Mesendoderm (in vitro differentiated cells): ENCODE results near the gene C1orf94.

ENCODE experiments used
- DNase-seq: peaks from one replicate; pipeline ENCODE4 v3.0.0; 2013
- H2AK5ac ChIP-seq: 2 replicates; pipeline ENCODE4 v1.6.1; 2013; ENCODE audit warnings: low read length, inconsistent platforms
- H2BK120ac ChIP-seq: 2 replicates; pipeline ENCODE4 v1.6.1; 2013; ENCODE audit warnings: low read depth, mild to moderate bottlenecking, low read length, moderate library complexity, mixed read lengths
- H2BK15ac ChIP-seq: replicated peaks from 2 replicates; pipeline ENCODE4 v1.6.1; 2013; ENCODE audit warnings: low read depth, mild to moderate bottlenecking, moderate library complexity
- H2BK5ac ChIP-seq: 2 replicates; pipeline ENCODE4 v1.6.1; 2013; ENCODE audit warnings: low read length, inconsistent platforms
- H3K18ac ChIP-seq: 2 replicates; pipeline ENCODE4 v1.6.1; 2013; ENCODE audit warnings: mild to moderate bottlenecking, low read length, mixed read lengths
- H3K23ac ChIP-seq: one replicate; pipeline ENCODE4 v1.6.1; 2013; ENCODE audit warnings: low read length
- H3K27ac ChIP-seq: 2 replicates; pipeline ENCODE4 v1.5.1; 2013; ENCODE audit warnings: low read depth, mild to moderate bottlenecking, inconsistent platforms, low read length, moderate library complexity
- H3K27me3 ChIP-seq: 2 replicates; pipeline ENCODE4 v1.6.1; 2013; ENCODE audit warnings: low read length, control low read depth, mild to moderate bottlenecking, inconsistent platforms; ENCODE audit not compliant: insufficient read depth, poor library complexity
- H3K36me3 ChIP-seq: 2 replicates; pipeline ENCODE4 v1.6.1; 2013; ENCODE audit warnings: low read length, inconsistent platforms; ENCODE audit not compliant: control insufficient read depth, insufficient read depth
- H3K4ac ChIP-seq: one replicate; pipeline ENCODE4 v1.6.1; 2013; ENCODE audit warnings: low read depth, mild to moderate bottlenecking, low read length, moderate library complexity
- H3K4me1 ChIP-seq: 2 replicates; pipeline ENCODE4 v1.6.1; 2013; ENCODE audit warnings: low read depth, low read length, inconsistent platforms; ENCODE audit not compliant: control insufficient read depth
- H3K4me2 ChIP-seq: 2 replicates; pipeline ENCODE4 v1.6.1; 2013; ENCODE audit warnings: low read length
- H3K4me3 ChIP-seq: 2 replicates; pipeline ENCODE4 v1.5.1; 2013; ENCODE audit warnings: mild to moderate bottlenecking, low read length
- H3K56ac ChIP-seq: one replicate; pipeline ENCODE4 v1.6.1; 2013; ENCODE audit warnings: low read length
- H3K79me1 ChIP-seq: 2 replicates; pipeline ENCODE4 v1.6.1; 2013; ENCODE audit warnings: low read length, inconsistent platforms
- H3K79me2 ChIP-seq: 2 replicates; pipeline ENCODE4 v1.6.1; 2013; ENCODE audit warnings: mild to moderate bottlenecking, low read length; ENCODE audit not compliant: control insufficient read depth, insufficient read depth
- H3K9ac ChIP-seq: 2 replicates; pipeline ENCODE4 v1.6.1; 2013; ENCODE audit warnings: low read length, inconsistent platforms
- H4K5ac ChIP-seq: one replicate; pipeline ENCODE4 v1.6.1; 2013; ENCODE audit warnings: low read length
- H4K8ac ChIP-seq: one replicate; pipeline ENCODE4 v1.6.1; 2013; ENCODE audit warnings: low read depth, mild to moderate bottlenecking, control low read depth, low read length, moderate library complexity
- WGBS: extraction: QIAGEN DNeasy Blood & Tissue Kit; methylation state at CpG from one replicate; pipeline ENCODE4 v1.1.7; 2013; ENCODE audit warnings: low lambda C conversion rate, missing lambda C conversion rate; ENCODE audit not compliant: insufficient coverage; ENCODE audit errors: extremely low coverage; 5-methylcytosine and 5-hydroxymethylcytosine counted together

C1orf94 gene

DNA sequence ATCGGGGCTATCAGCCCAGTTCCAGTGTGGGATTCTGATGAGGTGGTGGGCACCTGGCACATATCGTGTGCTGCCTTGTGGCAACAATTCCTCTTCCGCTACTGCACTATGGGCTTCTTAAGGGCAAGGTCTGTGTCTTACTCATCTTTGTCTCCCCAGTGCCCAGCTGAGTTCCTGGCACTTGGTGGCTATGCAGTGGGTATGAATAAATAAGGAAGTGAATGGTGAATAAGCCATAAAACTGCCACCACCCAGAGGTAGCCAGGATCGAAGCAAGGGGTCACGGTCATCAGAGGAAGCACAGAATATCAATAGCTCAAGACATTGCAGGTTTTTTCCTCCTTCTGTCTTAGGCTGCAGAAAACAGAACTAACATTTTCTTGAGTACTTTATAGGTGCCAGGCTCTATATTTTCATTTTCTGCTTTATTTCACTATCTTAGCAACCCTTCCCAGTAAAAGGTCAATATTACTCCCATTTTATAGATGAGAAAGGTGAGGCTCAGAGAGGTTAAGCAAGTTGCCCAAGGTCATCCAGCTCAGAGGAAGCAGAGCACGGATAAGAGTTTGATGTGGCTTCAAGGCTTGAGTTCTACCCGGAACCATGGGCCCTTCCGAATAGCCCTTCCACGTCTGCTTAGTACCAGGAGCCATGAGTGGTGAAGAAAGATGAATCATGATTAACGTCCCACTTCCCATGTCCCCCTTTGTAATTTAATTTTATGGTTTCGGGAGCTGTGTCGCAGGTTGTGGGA, 10.2 kb downstream of the C1orf94 start:
- no peaks in the 10 kb centered on the region for H3K79me1 ChIP-seq
- no peaks in the 10 kb centered on the region for H3K36me3 ChIP-seq
- H2AK5ac ChIP-seq: no peak overlapping the region
- no peak overlapping the region for H2BK5ac ChIP-seq
- H3K56ac ChIP-seq: no peak overlapping the region
- no peak for DNase-seq
- WGBS: no CpG with 5 or more reads among the region's 12 CpGs
- no peak overlapping the region for H4K8ac ChIP-seq
- H3K27me3 ChIP-seq: no peaks in the 10 kb centered on the region
- no peak overlapping the region for H2BK15ac ChIP-seq
- H4K5ac ChIP-seq: no peak overlapping the region
- H3K4me3 ChIP-seq: no peak overlapping the region
- H3K18ac ChIP-seq: no peak overlapping the region
- no peak overlapping the region for H2BK120ac ChIP-seq
- no peaks in the 10 kb centered on the region for H3K79me2 ChIP-seq
- no peak overlapping the region for H3K23ac ChIP-seq
- no peak overlapping the region for H3K4ac ChIP-seq
- no peak overlapping the region for H3K27ac ChIP-seq
- H3K4me2 ChIP-seq: no peak overlapping the region
- no peak overlapping the region for H3K9ac ChIP-seq
- peaks cover 4% of the 10 kb centered on the region for H3K4me1 ChIP-seq

GRCh38 chr1:34188418-34188817, 11.7 kb downstream of the C1orf94 start:
- Histone ChIP-seq H3K36me3 (no peaks in the 10 kb centered on the region), H3K4me2 (no peak overlapping the region), H3K56ac (no peak overlapping the region), H2BK15ac (no peak overlapping the region), H3K27me3 (no peaks in the 10 kb centered on the region), H4K5ac (no peak overlapping the region), H3K18ac (no peak overlapping the region), H3K27ac (no peak overlapping the region), H3K4ac (no peak overlapping the region), H4K8ac (no peak overlapping the region), H3K23ac (no peak overlapping the region), H2BK120ac (no peak overlapping the region), H3K4me1 (peaks cover 6% of the 10 kb centered on the region), H3K4me3 (no peak overlapping the region), H3K79me1 (no peaks in the 10 kb centered on the region), H2AK5ac (no peak overlapping the region), H2BK5ac (no peak overlapping the region), H3K79me2 (no peaks in the 10 kb centered on the region), H3K9ac (no peak overlapping the region)
- peak; percentile 77 for DNase-seq
- WGBS: no CpG with 5 or more reads among the region's 8 CpGs

DNA sequence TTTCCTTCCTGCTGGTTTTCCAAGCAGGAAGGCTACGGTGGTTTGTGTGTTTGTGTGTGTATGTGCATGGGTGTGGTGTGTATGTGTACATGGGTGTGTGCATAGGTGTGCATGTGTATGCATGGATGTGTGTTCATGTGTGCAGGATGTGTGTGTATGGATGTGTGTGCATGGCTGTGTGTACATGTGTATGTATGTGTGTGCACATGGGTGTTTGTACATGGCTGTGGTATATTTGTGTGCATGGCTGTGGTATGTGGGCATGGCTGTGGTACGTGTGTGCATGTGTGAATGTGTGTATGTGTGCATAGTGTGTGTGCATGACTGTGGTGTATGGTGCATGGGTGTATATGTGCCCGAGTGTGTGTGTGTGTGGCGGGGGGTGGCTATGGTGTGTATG, 12.3 kb downstream of the C1orf94 start:
- Histone ChIP-seq H3K9ac (no peak overlapping the region), H2BK5ac (no peak overlapping the region), H3K36me3 (no peaks in the 10 kb centered on the region), H3K4me3 (no peak overlapping the region), H3K27me3 (no peaks in the 10 kb centered on the region), H2BK120ac (no peak overlapping the region), H3K79me1 (no peaks in the 10 kb centered on the region), H4K8ac (no peak overlapping the region), H4K5ac (no peak overlapping the region), H3K23ac (peak overlapping the region; percentile 30), H3K56ac (no peak overlapping the region), H3K27ac (no peak overlapping the region), H3K18ac (no peak overlapping the region), H3K4me2 (no peak overlapping the region), H2BK15ac (no peak overlapping the region), H2AK5ac (peak overlapping the region; percentile 27), H3K4ac (no peak overlapping the region), H3K79me2 (no peaks in the 10 kb centered on the region), H3K4me1 (peaks cover 6% of the 10 kb centered on the region)
- WGBS: no CpG with 5 or more reads among the region's 4 CpGs
- no peak for DNase-seq

GRCh38 chr1:34190692-34191091, 14.0 kb downstream of the C1orf94 start:
- no peak overlapping the region for H3K4me3 ChIP-seq
- H3K23ac ChIP-seq: no peak overlapping the region
- H3K18ac ChIP-seq: no peak overlapping the region
- no peaks in the 10 kb centered on the region for H3K79me2 ChIP-seq
- peaks cover 6% of the 10 kb centered on the region for H3K4me1 ChIP-seq
- H2BK120ac ChIP-seq: no peak overlapping the region
- H2BK5ac ChIP-seq: no peak overlapping the region
- H3K9ac ChIP-seq: no peak overlapping the region
- H3K56ac ChIP-seq: no peak overlapping the region
- H3K4ac ChIP-seq: no peak overlapping the region
- no peak for DNase-seq
- H3K4me2 ChIP-seq: no peak overlapping the region
- WGBS: no CpG with 5 or more reads among the region's 2 CpGs
- H3K79me1 ChIP-seq: no peaks in the 10 kb centered on the region
- no peak overlapping the region for H4K8ac ChIP-seq
- H2BK15ac ChIP-seq: no peak overlapping the region
- no peak overlapping the region for H2AK5ac ChIP-seq
- H3K27ac ChIP-seq: no peak overlapping the region
- H3K36me3 ChIP-seq: no peaks in the 10 kb centered on the region
- H3K27me3 ChIP-seq: no peaks in the 10 kb centered on the region
- H4K5ac ChIP-seq: no peak overlapping the region

DNA sequence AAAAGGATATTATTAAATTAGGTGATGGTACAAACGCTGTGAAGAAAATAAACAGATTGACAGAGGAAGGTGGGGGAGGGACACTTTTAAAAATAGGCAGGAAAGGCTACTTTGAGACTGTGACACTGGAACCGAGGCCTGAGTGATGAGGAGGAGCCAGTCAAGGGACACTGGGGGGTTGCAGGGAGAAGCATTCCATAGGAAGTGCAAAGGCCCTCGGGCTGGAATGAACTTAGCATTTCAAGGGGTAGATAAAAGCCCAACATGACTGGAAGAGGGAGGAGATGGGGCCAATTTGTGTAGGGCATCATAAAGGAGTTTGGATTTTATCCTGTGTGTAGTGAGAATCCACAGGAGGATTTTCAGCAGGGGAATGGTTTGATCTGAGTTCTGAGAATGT, 15.9 kb downstream of the C1orf94 start:
- Histone ChIP-seq H4K8ac (no peak overlapping the region), H4K5ac (no peak overlapping the region)

DNA sequence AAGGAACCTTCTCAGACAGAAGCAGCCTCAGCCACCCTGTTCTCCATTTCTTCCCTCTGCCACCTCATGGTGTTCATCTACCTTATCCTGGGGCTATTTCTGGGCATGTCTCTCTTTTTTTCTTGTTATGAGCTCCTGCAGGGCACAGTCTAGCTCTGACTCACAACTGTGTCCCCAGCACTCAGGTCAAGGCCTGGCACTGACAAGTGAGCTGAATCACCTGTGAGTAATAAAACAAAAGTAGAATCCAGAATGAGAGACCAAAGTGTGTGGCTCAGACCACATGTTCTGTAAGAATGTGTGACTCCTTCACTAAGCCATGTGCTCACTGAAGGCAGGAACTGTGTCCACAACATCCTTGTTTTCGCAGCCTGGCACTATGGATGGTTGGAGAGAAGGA, 23.2 kb downstream of the C1orf94 start:
- Histone ChIP-seq H3K79me2 (no peaks in the 10 kb centered on the region), H3K18ac (no peak overlapping the region), H2BK5ac (no peak overlapping the region), H3K27ac (no peak overlapping the region), H3K4me1 (no peaks in the 10 kb centered on the region), H3K27me3 (no peaks in the 10 kb centered on the region), H3K36me3 (no peaks in the 10 kb centered on the region), H2BK120ac (no peak overlapping the region), H3K4me3 (no peak overlapping the region), H3K4me2 (no peak overlapping the region), H3K56ac (no peak overlapping the region), H2AK5ac (no peak overlapping the region), H3K79me1 (no peaks in the 10 kb centered on the region), H3K4ac (no peak overlapping the region), H2BK15ac (no peak overlapping the region), H4K8ac (no peak overlapping the region), H3K9ac (no peak overlapping the region), H4K5ac (no peak overlapping the region), H3K23ac (no peak overlapping the region)
- DNase-seq: no peak
- WGBS: no CpG with 5 or more reads among the region's 1 CpG

More for the DNA sequence above, 15.9 kb downstream of the C1orf94 start:
- H3K18ac ChIP-seq: no peak overlapping the region
- H3K9ac ChIP-seq: no peak overlapping the region
- H2BK15ac ChIP-seq: no peak overlapping the region
- no peaks in the 10 kb centered on the region for H3K79me2 ChIP-seq
- DNase-seq: peak; percentile 68
- H2BK5ac ChIP-seq: no peak overlapping the region
- H3K27ac ChIP-seq: no peak overlapping the region
- no peak overlapping the region for H3K4ac ChIP-seq
- no peak overlapping the region for H3K56ac ChIP-seq
- H3K23ac ChIP-seq: no peak overlapping the region
- H3K4me3 ChIP-seq: no peak overlapping the region
- no peaks in the 10 kb centered on the region for H3K79me1 ChIP-seq
- WGBS: no CpG with 5 or more reads among the region's 3 CpGs
- H3K27me3 ChIP-seq: no peaks in the 10 kb centered on the region
- no peak overlapping the region for H3K4me2 ChIP-seq
- H2AK5ac ChIP-seq: no peak overlapping the region
- no peak overlapping the region for H2BK120ac ChIP-seq
- H3K36me3 ChIP-seq: no peaks in the 10 kb centered on the region
- H3K4me1 ChIP-seq: peaks cover 6% of the 10 kb centered on the region
